GM12878 (cell line): ENCODE data around the gene ORM2. TPM values are rescaled to one million over a fixed set of nuclear protein-coding genes. Genes with fewer than 3 reads are reported as not detected.

ENCODE experiments used
- ATAC-seq: fragments of 200-7000 bp; cut with Tn5 transposase; 3 replicates; pipeline ENCODE4 v1.9.1; 2020; ENCODE audit warnings: mild to moderate bottlenecking, moderate library complexity
- BruUV-seq: library from RNA; stranded (reverse); fragments of 400-500 nt; replicated peaks from 2 replicates; lab custom pipeline; 2021; lab: Mats Ljungman, UMichigan
- CTCF ChIA-PET: fragments of 300-600 bp; sonication (Branson Sonifier 250); formaldehyde crosslinking; extraction: SDS; loops from one replicate; lab custom pipeline; 2021; ENCODE audit warnings: inconsistent platforms; lab: Yijun Ruan, JAX
- POLR2A ChIA-PET: fragments of 350-600 bp; formaldehyde crosslinking; extraction: SDS; loops from one replicate; lab custom pipeline; 2021; ENCODE audit warnings: inconsistent platforms; lab: Charles Lee
- RAD21 ChIA-PET: fragments of 300-600 bp; sonication (Branson Sonifier 250); formaldehyde crosslinking; loops from one replicate; lab custom pipeline; 2023; ENCODE audit warnings: antibody characterized with exemption; ENCODE audit not compliant: unreplicated experiment; lab: Charles Lee
- SMC1A ChIA-PET: fragments of 300-600 bp; sonication (Branson Sonifier 250); formaldehyde crosslinking; loops from one replicate; lab custom pipeline; 2023; ENCODE audit not compliant: unreplicated experiment, uncharacterized antibody; lab: Charles Lee
- DNase-seq: peaks from one replicate; pipeline ENCODE4 v3.0.0-alpha.2; 2011; ENCODE audit warnings: low read depth, low spot score
- FAIRE-seq: peaks from 3 replicates; lab custom pipeline; 2011; peaks lifted over from hg19 to GRCh38; lab: Jason Lieb, UNC
- H2AFZ ChIP-seq: 2 replicates; pipeline ENCODE4 v1.6.0; 2011; ENCODE audit warnings: low read depth, low read length, control low read depth; ENCODE audit not compliant: control insufficient read depth
- H3K27ac ChIP-seq: 2 replicates; pipeline ENCODE4 v1.5.1; 2011; ENCODE audit warnings: control low read depth; ENCODE audit not compliant: control insufficient read depth, insufficient read depth
- H3K27me3 ChIP-seq, 2 experiments: replicated peaks in 1 of 2; 2 replicates each; pipeline versions ENCODE4 v1.6.0 to v1.6.1; 2011; ENCODE audit warnings: low read length in 1 of 2; ENCODE audit not compliant: control insufficient read depth in 2 of 2, insufficient read depth in 2 of 2
- H3K36me3 ChIP-seq, 2 experiments: 2 replicates each; pipeline ENCODE4 v1.5.1; 2011; ENCODE audit warnings: low read length in 1 of 2; ENCODE audit not compliant: control insufficient read depth in 2 of 2, insufficient read depth in 2 of 2
- H3K4me1 ChIP-seq: 2 replicates; pipeline ENCODE4 v1.6.1; 2011; ENCODE audit warnings: mild to moderate bottlenecking, low read length, moderate library complexity, mixed read lengths; ENCODE audit not compliant: control insufficient read depth, insufficient read depth
- H3K4me2 ChIP-seq: 2 replicates; pipeline ENCODE4 v1.6.0; 2011; ENCODE audit warnings: control low read depth; ENCODE audit not compliant: control insufficient read depth, insufficient read depth
- H3K4me3 ChIP-seq: fragments of 200-600 bp; sonication (generic); 2 replicates; pipeline ENCODE4 v1.5.1; 2016
- H3K79me2 ChIP-seq: 2 replicates; pipeline ENCODE4 v1.6.0; 2011; ENCODE audit warnings: low read length; ENCODE audit not compliant: control insufficient read depth, insufficient read depth
- H3K9ac ChIP-seq: 2 replicates; pipeline ENCODE4 v1.8.0; 2011; ENCODE audit warnings: low read length, control low read depth, mixed read lengths; ENCODE audit not compliant: control insufficient read depth, insufficient read depth
- H3K9me3 ChIP-seq: replicated peaks from 3 replicates; pipeline ENCODE4 v1.5.1; 2011; ENCODE audit warnings: mild to moderate bottlenecking, low read length; ENCODE audit not compliant: control insufficient read depth, insufficient read depth
- H4K20me1 ChIP-seq: 2 replicates; pipeline ENCODE4 v1.6.0; 2011; ENCODE audit not compliant: control insufficient read depth, insufficient read depth
- EED ChIP-seq: sonication (generic); IDR thresholded peaks from 2 replicates; pipeline ENCODE4 v1.6.1; 2016; ENCODE audit warnings: antibody characterized with exemption, low read depth
- EZH2 ChIP-seq: IDR thresholded peaks from 2 replicates; pipeline ENCODE4 v1.6.1; 2012; ENCODE audit warnings: low read depth, mild to moderate bottlenecking, control low read depth, inconsistent platforms, low read length, borderline replicate concordance; ENCODE audit not compliant: control insufficient read depth
- IRF5 ChIP-seq: fragments of 450-650 bp; IDR thresholded peaks from 2 replicates; pipeline ENCODE4 v1.6.1; 2017; ENCODE audit warnings: borderline replicate concordance
- NBN ChIP-seq: fragments of 450-650 bp; IDR thresholded peaks from 2 replicates; pipeline ENCODE4 v1.6.1; 2016
- POLR2A ChIP-seq: IDR thresholded peaks from 2 replicates; pipeline ENCODE4 v1.6.1; 2011; ENCODE audit warnings: low read depth, mild to moderate bottlenecking, low read length
- RFX5 ChIP-seq: IDR thresholded peaks from 2 replicates; pipeline ENCODE4 v1.6.1; 2011; ENCODE audit warnings: low read depth, low read length, improper control_type of control experiment
- STAT3 ChIP-seq: IDR thresholded peaks from 2 replicates; pipeline ENCODE4 v1.6.1; 2011; ENCODE audit warnings: low read depth, low read length, improper control_type of control experiment
- SUPT20H ChIP-seq: IDR thresholded peaks from 2 replicates; pipeline ENCODE4 v1.6.1; 2011; ENCODE audit warnings: low read depth, mild to moderate bottlenecking, low read length, moderate library complexity, borderline replicate concordance; ENCODE audit not compliant: control insufficient read depth
- ZNF384 ChIP-seq: IDR thresholded peaks from 2 replicates; pipeline ENCODE4 v1.6.1; 2012; ENCODE audit warnings: low read depth, mild to moderate bottlenecking, low read length, improper control_type of control experiment, borderline replicate concordance
- ZNF592 ChIP-seq: fragments of 450-650 bp; IDR thresholded peaks from 2 replicates; pipeline ENCODE4 v1.6.1; 2017; ENCODE audit warnings: mild to moderate bottlenecking, moderate library complexity
- WGBS: methylation state at CpG from one replicate; pipeline ENCODE4 v1.1.6; 2016; ENCODE audit warnings: low lambda C conversion rate; ENCODE audit not compliant: insufficient replicate concordance, insufficient coverage; ENCODE audit errors: missing lambda C conversion rate; 5-methylcytosine and 5-hydroxymethylcytosine counted together
- in situ Hi-C: fragments of 300-500 bp; cut with MboI; formaldehyde crosslinking; loops from 9 replicates; pipeline ENCODE4 v1.14.3; 2018; ENCODE audit warnings: mixed read lengths
- intact Hi-C: fragments of 100-400 bp; cut with micrococcal nuclease; formaldehyde crosslinking; loops from one replicate; pipeline ENCODE4 v1.14.2; 2022; ENCODE audit not compliant: unreplicated experiment
- polyA plus RNA-seq, 11 experiments: library from polyadenylated mRNA; depleted of rRNA in 4 of 11; unstranded in 6 of 11; stranded (reverse) in 5 of 11; fragments of >200 nt; fragmentation: Nextera tagmentation in 4 of 11; fragmentation: Illumina TruSeq in 1 of 11; extraction: Ambion mirVana in 4 of 11; extraction: Trizol in 1 of 11; gene quantifications; 1 replicate in 1 of 11; 2 replicates in 10 of 11; pipeline versions ENCODE4 v1.2.1 to v1.2.3, GENCODE V29; 2011 to 2016; ENCODE audit warnings: inconsistent platforms in 2 of 11, missing spikeins in 2 of 11, low read depth in 1 of 11
- total RNA-seq, 4 experiments: library from RNA; depleted of rRNA in 3 of 4; stranded (reverse); fragments of >200 nt in 3 of 4; fragmentation: Illumina TruSeq in 1 of 4; extraction: Trizol in 1 of 4; gene quantifications; 2 replicates each; pipeline versions ENCODE4 v1.2.1 to v1.2.3, GENCODE V29; 2013 to 2021
- TF ChIP-seq, protein P1 (sequence below): fragments of 450-650 bp; IDR thresholded peaks from 2 replicates; pipeline ENCODE4 v1.6.1; 2016; ENCODE audit warnings: mild to moderate bottlenecking
- TF ChIP-seq, protein P2 (sequence below): IDR thresholded peaks from 2 replicates; pipeline ENCODE4 v1.6.1; 2012; ENCODE audit warnings: low read length, inconsistent platforms

ORM2 gene
- total and polyA plus RNA-seq, 10 of the 15 experiments (the other 5 are each of a cell fraction or from before 2014, with no cell fraction given), result 0.64 TPM; not detected in 9

GRCh38 chr9:114289571-114290481, 39.8 kb upstream of the ORM2 start:
- WGBS, result 5% methylated on average over 8 of the region's 13 CpGs
- ChIA-PET POLR2A (no interaction called here), SMC1A (interaction anchor here (1.1 to 1.5 kb wide), 3 partner anchors 206 to 364 kb away, joined by 3 to 4 read pairs (median 3); no protein-coding TSS in a partner anchor), CTCF (interaction anchor here (0.5 to 5.8 kb wide), 12 partner anchors 7 to 670 kb away, joined by 3 to 61 read pairs (median 6); partner anchors contain the start of gene COL27A1), RAD21 (interaction anchor here (0.6 to 2.7 kb wide), 3 partner anchors 19 to 462 kb away, joined by 3 to 24 read pairs (median 4); no protein-coding TSS in a partner anchor)
- H3K4me2 ChIP-seq, result no peak overlapping the region
- in situ Hi-C loops (loop anchor here (10.0 to 25.0 kb wide), 2 partner anchors 135 to 203 kb away; partner anchors contain the start of genes AMBP, COL27A1 and KIF12), intact Hi-C loops (no loop called here)
- H3K27ac ChIP-seq, result no peak overlapping the region
- H2AFZ ChIP-seq, result no peak overlapping the region
- BruUV-seq, result no TSS peak
- H3K9me3 ChIP-seq, result no peaks in the 10 kb centered on the region
- peaks cover 0 to 1% of the 10 kb centered on the region in 2 experiments; a peak in 1 of 4 replicates for H3K27me3 ChIP-seq
- H3K9ac ChIP-seq, result no peak overlapping the region
- 0 out of 2 replicates have a peak, but pooled peaks cover 2% of the 10 kb centered on the region for H4K20me1 ChIP-seq
- no peaks in the 10 kb centered on the region for H3K4me1 ChIP-seq
- DNase-seq (no peak), ATAC-seq (no peak), FAIRE-seq (no peak)
- no peaks in the 10 kb centered on the region for H3K36me3 ChIP-seq
- H3K4me3 ChIP-seq, result no peak overlapping the region
- no peaks in the 10 kb centered on the region for H3K79me2 ChIP-seq
- TF ChIP-seq ZNF384, result no peak
- TF ChIP-seq SUPT20H, result no peak
- no peak for TF ChIP-seq EED
- no peak for TF ChIP-seq RFX5
- TF ChIP-seq, protein P1, sequence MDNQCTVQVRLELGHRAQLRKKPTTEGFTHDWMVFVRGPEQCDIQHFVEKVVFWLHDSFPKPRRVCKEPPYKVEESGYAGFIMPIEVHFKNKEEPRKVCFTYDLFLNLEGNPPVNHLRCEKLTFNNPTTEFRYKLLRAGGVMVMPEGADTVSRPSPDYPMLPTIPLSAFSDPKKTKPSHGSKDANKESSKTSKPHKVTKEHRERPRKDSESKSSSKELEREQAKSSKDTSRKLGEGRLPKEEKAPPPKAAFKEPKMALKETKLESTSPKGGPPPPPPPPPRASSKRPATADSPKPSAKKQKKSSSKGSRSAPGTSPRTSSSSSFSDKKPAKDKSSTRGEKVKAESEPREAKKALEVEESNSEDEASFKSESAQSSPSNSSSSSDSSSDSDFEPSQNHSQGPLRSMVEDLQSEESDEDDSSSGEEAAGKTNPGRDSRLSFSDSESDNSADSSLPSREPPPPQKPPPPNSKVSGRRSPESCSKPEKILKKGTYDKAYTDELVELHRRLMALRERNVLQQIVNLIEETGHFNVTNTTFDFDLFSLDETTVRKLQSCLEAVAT, result no peak
- no peak for TF ChIP-seq EZH2
- TF ChIP-seq POLR2A, result no peak
- TF ChIP-seq IRF5, result no peak
- TF ChIP-seq, protein P2, sequence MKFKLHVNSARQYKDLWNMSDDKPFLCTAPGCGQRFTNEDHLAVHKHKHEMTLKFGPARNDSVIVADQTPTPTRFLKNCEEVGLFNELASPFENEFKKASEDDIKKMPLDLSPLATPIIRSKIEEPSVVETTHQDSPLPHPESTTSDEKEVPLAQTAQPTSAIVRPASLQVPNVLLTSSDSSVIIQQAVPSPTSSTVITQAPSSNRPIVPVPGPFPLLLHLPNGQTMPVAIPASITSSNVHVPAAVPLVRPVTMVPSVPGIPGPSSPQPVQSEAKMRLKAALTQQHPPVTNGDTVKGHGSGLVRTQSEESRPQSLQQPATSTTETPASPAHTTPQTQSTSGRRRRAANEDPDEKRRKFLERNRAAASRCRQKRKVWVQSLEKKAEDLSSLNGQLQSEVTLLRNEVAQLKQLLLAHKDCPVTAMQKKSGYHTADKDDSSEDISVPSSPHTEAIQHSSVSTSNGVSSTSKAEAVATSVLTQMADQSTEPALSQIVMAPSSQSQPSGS, result no peak
- TF ChIP-seq ZNF592, result no peak
- TF ChIP-seq NBN, result no peak
- no peak for TF ChIP-seq STAT3
